NCI-H2081 treated with DMSO at 0.1 percent for 48 hours (cell line): ENCODE measurements around the gene SNRNP48.

ENCODE experiments used
- DNase-seq: peaks from one replicate; lab custom pipeline; 2025; lab: John Stamatoyannopoulos, UW

SNRNP48 gene

DNA sequence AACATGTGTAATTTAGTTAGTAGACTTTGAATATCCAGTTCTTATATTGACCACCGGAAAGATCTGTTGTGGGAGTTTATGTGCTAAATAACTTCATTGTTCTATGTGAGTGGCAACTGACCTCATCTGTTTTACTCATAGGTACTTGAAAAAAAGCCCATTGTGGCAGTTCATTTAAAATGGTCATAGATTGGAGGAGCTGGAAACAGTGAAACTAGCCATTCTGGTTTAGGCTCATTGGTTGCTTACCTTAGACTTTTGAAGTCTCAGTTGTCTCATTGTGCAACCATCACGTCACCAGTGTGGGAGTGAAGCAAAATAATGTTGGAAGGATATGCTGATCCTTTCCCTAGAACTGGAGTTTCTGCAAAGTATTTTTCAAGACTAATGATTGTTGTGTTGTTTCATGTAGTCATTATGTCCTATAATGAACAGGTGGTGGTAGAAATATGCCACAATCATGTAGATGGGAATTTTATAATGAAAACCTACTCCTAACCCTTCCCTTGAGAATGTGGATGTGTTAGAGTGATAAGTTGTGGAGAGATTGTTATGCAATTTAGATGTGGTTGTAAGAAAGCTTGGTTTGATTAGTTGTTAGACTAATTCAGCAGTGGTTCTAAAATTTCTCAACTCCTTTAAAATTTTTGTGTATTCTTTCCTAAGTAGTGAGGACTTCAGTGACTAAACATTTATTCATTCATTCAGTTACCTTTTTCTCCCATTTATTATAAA, 30.2 kb upstream of the SNRNP48 start:
- no peak for DNase-seq

GRCh38 chr6:7561153-7561964, 28.6 kb upstream of the SNRNP48 start:
- DNase-seq: peak; percentile 71

DNA sequence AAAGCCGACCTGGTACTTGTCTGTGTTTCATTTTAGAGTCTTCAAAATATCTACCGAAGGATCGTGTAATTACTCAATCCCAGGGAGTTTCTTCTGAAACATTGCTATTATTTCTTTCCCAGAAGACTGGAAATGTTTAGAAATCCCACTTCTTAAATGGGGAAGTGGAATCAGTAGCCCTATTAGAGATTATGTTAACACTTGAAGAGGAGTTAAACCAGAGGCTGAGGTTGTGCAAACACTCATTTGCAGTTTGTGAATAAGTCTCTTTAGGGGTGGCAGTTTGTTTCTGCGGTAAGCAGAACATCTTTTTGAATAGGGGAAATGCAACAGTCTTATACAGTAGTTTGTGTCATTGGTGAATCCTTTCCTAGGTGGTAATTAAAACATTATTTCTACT, 27.2 kb upstream of the SNRNP48 start:
- no peak for DNase-seq

GRCh38 chr6:7566107-7566506, 23.9 kb upstream of the SNRNP48 start:
- no peak for DNase-seq

DNA sequence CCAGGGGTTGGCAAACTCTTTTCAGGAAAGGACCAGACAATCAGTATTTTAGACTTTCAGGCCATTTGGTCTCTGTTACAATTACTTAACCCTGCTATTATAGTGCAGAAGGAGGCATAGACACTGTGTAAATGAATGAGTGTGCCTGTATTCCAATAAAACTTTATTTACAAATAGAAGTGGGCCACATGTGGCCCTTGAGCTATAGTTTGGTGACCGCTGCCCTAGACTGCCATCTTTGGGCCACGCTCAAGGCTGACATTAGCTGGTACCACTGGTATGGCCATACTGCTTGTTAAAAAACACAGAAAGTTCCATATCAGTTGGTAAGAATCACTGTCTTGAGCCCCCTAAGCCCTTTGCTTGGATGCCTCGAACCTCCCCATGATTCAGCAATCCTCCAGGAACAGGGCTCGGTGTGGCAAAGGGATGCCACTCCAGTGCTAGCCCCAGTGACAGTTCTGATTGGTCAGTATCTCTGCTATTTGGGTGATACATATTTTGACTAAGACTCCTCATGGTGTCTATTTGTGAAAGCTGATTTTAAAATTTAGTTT, 23.3 kb upstream of the SNRNP48 start:
- no peak for DNase-seq

- no peak for DNase-seq
Measured at GRCh38 chr6:7568021-7568420, 22.0 kb upstream of the SNRNP48 start.

- no peak for DNase-seq
Measured at GRCh38 chr6:7569082-7569481, 20.9 kb upstream of the SNRNP48 start.

- DNase-seq: no peak
Measured at GRCh38 chr6:7572213-7572943, 17.6 kb upstream of the SNRNP48 start.

GRCh38 chr6:7574500-7574899, 15.5 kb upstream of the SNRNP48 start:
- DNase-seq: no peak

DNA sequence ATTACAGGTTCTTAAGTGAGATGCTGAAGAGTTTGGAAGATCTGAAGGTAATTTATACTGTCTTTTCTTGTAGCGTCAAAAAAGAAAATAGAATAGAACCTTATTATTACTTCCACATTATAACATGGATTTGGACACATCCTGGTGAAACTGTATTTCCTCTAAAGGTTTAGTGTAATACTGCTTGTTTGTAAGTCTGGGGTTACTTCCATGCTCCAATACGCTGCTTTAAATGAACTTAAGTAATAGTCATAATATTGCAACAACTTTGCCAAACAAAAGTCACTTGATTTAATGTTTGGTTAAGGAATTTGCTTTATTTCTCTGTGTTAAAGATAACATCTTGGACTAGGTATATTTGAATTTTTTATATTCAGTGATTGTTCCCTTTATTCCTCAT, 11.5 kb upstream of the SNRNP48 start:
- DNase-seq: no peak

DNA sequence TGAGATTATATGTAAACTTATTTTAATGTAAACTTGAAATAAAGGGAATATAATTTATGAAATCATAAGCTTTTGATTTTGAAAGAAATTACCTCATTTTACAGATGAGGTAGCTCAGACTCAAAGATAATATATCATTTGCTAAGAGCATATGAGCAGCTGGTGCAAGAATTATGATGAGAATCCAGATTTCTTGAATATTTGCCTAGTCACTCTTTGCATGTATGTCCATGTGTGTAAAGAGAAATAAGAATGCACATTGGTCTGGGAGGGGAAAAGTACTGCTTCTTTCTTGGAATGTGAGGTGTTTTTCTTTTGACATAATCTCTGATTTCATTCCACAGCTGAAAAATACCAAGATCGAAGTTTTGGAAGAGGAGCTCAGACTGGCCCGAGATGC, 11.1 kb upstream of the SNRNP48 start:
- no peak for DNase-seq

- no peak for DNase-seq
Measured at GRCh38 chr6:7579851-7580250, 10.1 kb upstream of the SNRNP48 start.

DNA sequence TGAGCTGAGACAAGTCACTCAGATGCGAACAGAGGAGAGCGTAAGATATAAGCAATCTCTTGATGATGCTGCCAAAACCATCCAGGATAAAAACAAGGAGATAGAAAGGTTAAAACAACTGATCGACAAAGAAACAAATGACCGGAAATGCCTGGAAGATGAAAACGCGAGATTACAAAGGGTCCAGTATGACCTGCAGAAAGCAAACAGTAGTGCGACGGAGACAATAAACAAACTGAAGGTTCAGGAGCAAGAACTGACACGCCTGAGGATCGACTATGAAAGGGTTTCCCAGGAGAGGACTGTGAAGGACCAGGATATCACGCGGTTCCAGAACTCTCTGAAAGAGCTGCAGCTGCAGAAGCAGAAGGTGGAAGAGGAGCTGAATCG, 9.5 kb upstream of the SNRNP48 start:
- no peak for DNase-seq

DNA sequence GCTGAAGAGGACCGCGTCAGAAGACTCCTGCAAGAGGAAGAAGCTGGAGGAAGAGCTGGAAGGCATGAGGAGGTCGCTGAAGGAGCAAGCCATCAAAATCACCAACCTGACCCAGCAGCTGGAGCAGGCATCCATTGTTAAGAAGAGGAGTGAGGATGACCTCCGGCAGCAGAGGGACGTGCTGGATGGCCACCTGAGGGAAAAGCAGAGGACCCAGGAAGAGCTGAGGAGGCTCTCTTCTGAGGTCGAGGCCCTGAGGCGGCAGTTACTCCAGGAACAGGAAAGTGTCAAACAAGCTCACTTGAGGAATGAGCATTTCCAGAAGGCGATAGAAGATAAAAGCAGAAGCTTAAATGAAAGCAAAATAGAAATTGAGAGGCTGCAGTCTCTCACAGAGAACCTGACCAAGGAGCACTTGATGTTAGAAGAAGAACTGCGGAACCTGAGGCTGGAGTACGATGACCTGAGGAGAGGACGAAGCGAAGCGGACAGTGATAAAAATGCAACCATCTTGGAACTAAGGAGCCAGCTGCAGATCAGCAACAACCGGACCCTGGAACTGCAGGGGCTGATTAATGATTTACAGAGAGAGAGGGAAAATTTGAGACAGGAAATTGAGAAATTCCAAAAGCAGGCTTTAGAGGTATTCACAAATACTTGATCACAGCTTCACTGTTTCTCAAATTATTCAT, 8.9 kb upstream of the SNRNP48 start:
- DNase-seq: no peak

GRCh38 chr6:7585287-7585930, 4.6 kb upstream of the SNRNP48 start:
- DNase-seq: no peak

- no peak for DNase-seq
Measured at GRCh38 chr6:7587631-7588100, 2.3 kb upstream of the SNRNP48 start.

- DNase-seq: no peak
Measured at GRCh38 chr6:7588506-7588905, 1.5 kb upstream of the SNRNP48 start.

- DNase-seq: no peak
Measured at GRCh38 chr6:7589221-7589620, 777 bp upstream of the SNRNP48 start.

GRCh38 chr6:7590918-7591302, 912 bp downstream of the SNRNP48 start:
- no peak for DNase-seq

- DNase-seq: no peak
Measured at GRCh38 chr6:7591770-7592169, 1.8 kb downstream of the SNRNP48 start.

DNA sequence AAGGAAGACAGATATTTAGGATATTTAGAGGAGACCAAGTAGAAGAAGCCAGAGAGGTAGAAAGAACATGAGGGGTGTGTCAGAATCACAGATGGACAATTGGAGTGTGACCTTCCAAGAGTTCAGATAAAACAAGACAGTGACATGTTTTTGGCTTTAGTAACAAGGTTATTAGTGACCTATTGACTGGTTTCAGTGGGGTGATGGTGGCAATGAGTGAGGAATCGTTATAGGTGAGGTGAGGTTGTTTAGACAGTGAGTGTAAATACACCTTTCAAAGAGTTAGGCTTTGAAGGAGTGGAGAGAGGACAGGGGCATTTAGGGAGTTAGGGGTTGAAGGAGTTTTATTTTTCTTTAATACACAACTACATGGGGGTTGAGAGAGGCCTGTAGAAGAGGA, 3.2 kb downstream of the SNRNP48 start:
- DNase-seq: no peak
